ENCODE data around the gene TNK1.
A peak's percentile ranks its signal among the peaks of the same experiment; 100 is the strongest.
"Not testable (repeated sequence)": the region's sequence is repeated elsewhere in the genome, so short reads cannot be mapped to it uniquely, and the experiment has no call there.

TNK1 gene

GRCh38 chr17:7367083-7367482, 13.8 kb upstream of the TNK1 start:
- H3K9me3 ChIP-seq (ENCODE audit: control insufficient read depth, insufficient read depth, low read length), result no peaks in the 10 kb centered on the region
- H3K4me1 ChIP-seq (ENCODE audit: insufficient read depth, low read length), result peaks cover 7% of the 10 kb centered on the region
- no peak overlapping the region for H3K9ac ChIP-seq (ENCODE audit: low read depth, low read length)
- H3K36me3 ChIP-seq (ENCODE audit: insufficient read depth, low read length), result no peaks in the 10 kb centered on the region

- H3K9ac ChIP-seq (ENCODE audit: low read depth, low read length), result no peak overlapping the region
- H3K9me3 ChIP-seq (ENCODE audit: control insufficient read depth, insufficient read depth, low read length), result no peaks in the 10 kb centered on the region
- peaks cover 7% of the 10 kb centered on the region for H3K4me1 ChIP-seq (ENCODE audit: insufficient read depth, low read length)
- no peaks in the 10 kb centered on the region for H3K36me3 ChIP-seq (ENCODE audit: insufficient read depth, low read length)
Measured at GRCh38 chr17:7367918-7368598, 12.8 kb upstream of the TNK1 start.

- H3K9me3 ChIP-seq (ENCODE audit: control insufficient read depth, insufficient read depth, low read length); H3K4me1 ChIP-seq (ENCODE audit: insufficient read depth, low read length); H3K9ac ChIP-seq (ENCODE audit: low read depth, low read length); H3K36me3 ChIP-seq (ENCODE audit: insufficient read depth, low read length): not testable (repeated sequence)
Measured at GRCh38 chr17:7368599-7368994, 12.3 kb upstream of the TNK1 start.

GRCh38 chr17:7369825-7370224, 11.1 kb upstream of the TNK1 start:
- no peaks in the 10 kb centered on the region for H3K36me3 ChIP-seq (ENCODE audit: insufficient read depth, low read length)
- H3K9ac ChIP-seq (ENCODE audit: low read depth, low read length), result no peak overlapping the region
- peaks cover 7% of the 10 kb centered on the region for H3K4me1 ChIP-seq (ENCODE audit: insufficient read depth, low read length)
- no peaks in the 10 kb centered on the region for H3K9me3 ChIP-seq (ENCODE audit: control insufficient read depth, insufficient read depth, low read length)

GRCh38 chr17:7370853-7371252, 10.0 kb upstream of the TNK1 start:
- H3K9ac ChIP-seq (ENCODE audit: low read depth, low read length), result no peak overlapping the region
- no peaks in the 10 kb centered on the region for H3K36me3 ChIP-seq (ENCODE audit: insufficient read depth, low read length)
- no peaks in the 10 kb centered on the region for H3K9me3 ChIP-seq (ENCODE audit: control insufficient read depth, insufficient read depth, low read length)
- peaks cover 7% of the 10 kb centered on the region for H3K4me1 ChIP-seq (ENCODE audit: insufficient read depth, low read length)

- no peaks in the 10 kb centered on the region for H3K4me1 ChIP-seq (ENCODE audit: insufficient read depth, low read length)
- H3K9ac ChIP-seq (ENCODE audit: low read depth, low read length), result no peak overlapping the region
- H3K36me3 ChIP-seq (ENCODE audit: insufficient read depth, low read length), result no peaks in the 10 kb centered on the region
- 0 out of 2 replicates have a peak, but pooled peaks cover 2% of the 10 kb centered on the region for H3K9me3 ChIP-seq (ENCODE audit: control insufficient read depth, insufficient read depth, low read length)
Measured at GRCh38 chr17:7374353-7374752, 6.5 kb upstream of the TNK1 start.

- 0 out of 2 replicates have a peak, but pooled peaks cover 5% of the 10 kb centered on the region for H3K9me3 ChIP-seq (ENCODE audit: control insufficient read depth, insufficient read depth, low read length)
- H3K4me1 ChIP-seq (ENCODE audit: insufficient read depth, low read length), result no peaks in the 10 kb centered on the region
- H3K9ac ChIP-seq (ENCODE audit: low read depth, low read length), result no peak overlapping the region
- H3K36me3 ChIP-seq (ENCODE audit: insufficient read depth, low read length), result no peaks in the 10 kb centered on the region
Measured at GRCh38 chr17:7379134-7379533, 1.8 kb upstream of the TNK1 start.

GRCh38 chr17:7380321-7380720, 568 bp upstream of the TNK1 start:
- Histone ChIP-seq H3K9me3 (ENCODE audit: control insufficient read depth, insufficient read depth, low read length) (0 out of 2 replicates have a peak, but pooled peaks cover 5% of the 10 kb centered on the region), H3K9ac (ENCODE audit: low read depth, low read length) (peak overlapping the region; percentile 57; the same call in 1 of the 2 replicates), H3K4me1 (ENCODE audit: insufficient read depth, low read length) (no peaks in the 10 kb centered on the region), H3K36me3 (ENCODE audit: insufficient read depth, low read length) (no peaks in the 10 kb centered on the region)

GRCh38 chr17:7382901-7383300, 2.0 kb downstream of the TNK1 start:
- H3K9ac ChIP-seq (ENCODE audit: low read depth, low read length), result no peak overlapping the region
- H3K9me3 ChIP-seq (ENCODE audit: control insufficient read depth, insufficient read depth, low read length), result 0 out of 2 replicates have a peak, but pooled peaks cover 5% of the 10 kb centered on the region
- H3K36me3 ChIP-seq (ENCODE audit: insufficient read depth, low read length), result no peaks in the 10 kb centered on the region; the same call in 1 of the 2 replicates
- no peaks in the 10 kb centered on the region for H3K4me1 ChIP-seq (ENCODE audit: insufficient read depth, low read length)

GRCh38 chr17:7383371-7383741, 2.5 kb downstream of the TNK1 start:
- Histone ChIP-seq H3K4me1 (ENCODE audit: insufficient read depth, low read length) (no peaks in the 10 kb centered on the region), H3K36me3 (ENCODE audit: insufficient read depth, low read length) (no peaks in the 10 kb centered on the region; the same call in 1 of the 2 replicates), H3K9me3 (ENCODE audit: control insufficient read depth, insufficient read depth, low read length) (0 out of 2 replicates have a peak, but pooled peaks cover 5% of the 10 kb centered on the region), H3K9ac (ENCODE audit: low read depth, low read length) (no peak overlapping the region; the same call in 1 of the 2 replicates)

GRCh38 chr17:7383742-7384488, 3.0 kb downstream of the TNK1 start:
- Histone ChIP-seq H3K9ac (ENCODE audit: low read depth, low read length) (peak overlapping the region; percentile 64), H3K36me3 (ENCODE audit: insufficient read depth, low read length) (no peaks in the 10 kb centered on the region; the same call in 1 of the 2 replicates), H3K4me1 (ENCODE audit: insufficient read depth, low read length) (no peaks in the 10 kb centered on the region), H3K9me3 (ENCODE audit: control insufficient read depth, insufficient read depth, low read length) (0 out of 2 replicates have a peak, but pooled peaks cover 5% of the 10 kb centered on the region)

- H3K4me1 ChIP-seq (ENCODE audit: insufficient read depth, low read length), result no peaks in the 10 kb centered on the region
- H3K9ac ChIP-seq (ENCODE audit: low read depth, low read length), result peak overlapping the region; percentile 64
- H3K36me3 ChIP-seq (ENCODE audit: insufficient read depth, low read length), result no peaks in the 10 kb centered on the region; the same call in 1 of the 2 replicates
- H3K9me3 ChIP-seq (ENCODE audit: control insufficient read depth, insufficient read depth, low read length), result 0 out of 2 replicates have a peak, but pooled peaks cover 1% of the 10 kb centered on the region
Measured at GRCh38 chr17:7384489-7385081, 3.7 kb downstream of the TNK1 start.

- no peak overlapping the region for H3K9ac ChIP-seq (ENCODE audit: low read depth, low read length)
- peaks cover 3% of the 10 kb centered on the region; the same call in 1 of the 2 replicates for H3K36me3 ChIP-seq (ENCODE audit: insufficient read depth, low read length)
Measured at GRCh38 chr17:7388856-7389255, 8.0 kb downstream of the TNK1 start.

More at GRCh38 chr17:7388856-7389255, 8.0 kb downstream of the TNK1 start:
- peaks cover 6% of the 10 kb centered on the region; the same call in 1 of the 2 replicates for H3K4me1 ChIP-seq (ENCODE audit: insufficient read depth, low read length)
- H3K9me3 ChIP-seq (ENCODE audit: control insufficient read depth, insufficient read depth, low read length), result no peaks in the 10 kb centered on the region

Data from ES-I3 (cell line).